ENCODE results near the gene CHRM1. TPM values are rescaled to one million over a fixed set of nuclear protein-coding genes. Genes with fewer than 3 reads are reported as not detected.
"Not testable (repeated sequence)": the region's sequence is repeated elsewhere in the genome, so short reads cannot be mapped to it uniquely, and the experiment has no call there.

The CHRM1 gene
- total RNA-seq, 1 donor from 2014 or later: not detected

DNA sequence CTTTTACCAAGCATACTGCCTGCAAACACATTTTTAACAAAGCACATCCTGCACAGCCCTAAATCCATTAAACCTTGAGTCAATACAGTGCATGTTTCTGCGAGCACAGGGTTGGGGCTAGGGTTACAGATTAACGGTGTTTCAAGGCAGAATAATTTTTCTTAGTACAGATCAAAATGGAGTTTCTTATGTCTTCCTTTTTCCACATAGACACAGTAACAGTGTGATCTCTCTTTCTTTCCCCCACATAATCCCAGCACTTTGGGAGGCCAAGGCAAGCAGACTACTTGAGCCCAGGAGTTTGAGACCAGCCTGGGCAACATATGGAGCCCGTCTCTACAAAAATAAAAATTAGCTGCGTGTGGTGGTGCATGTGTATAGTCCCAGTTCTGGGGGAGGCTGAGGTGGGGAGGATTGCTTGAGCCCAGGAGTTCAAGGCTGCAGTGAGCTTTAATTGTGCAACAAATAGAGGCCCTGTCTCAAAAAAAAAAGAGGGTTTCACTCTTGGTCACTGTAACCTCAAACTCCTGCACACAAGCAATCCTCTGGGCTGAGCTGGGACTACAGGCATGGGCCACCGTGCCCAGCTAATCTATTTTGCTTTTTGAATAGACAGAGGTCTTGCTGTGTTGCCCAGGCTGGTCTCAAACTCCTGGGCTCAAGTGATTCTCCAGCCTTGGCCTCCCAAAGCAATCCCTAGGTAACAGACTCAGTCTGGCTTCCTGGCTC lies 60.2 kb downstream of the CHRM1 start:
- DNase-seq (ENCODE audit: low spot score): no peak
- no peak overlapping the region for H3K4me3 Mint-ChIP-seq (ENCODE audit: unreplicated experiment)
- TF ChIP-seq, protein P1, sequence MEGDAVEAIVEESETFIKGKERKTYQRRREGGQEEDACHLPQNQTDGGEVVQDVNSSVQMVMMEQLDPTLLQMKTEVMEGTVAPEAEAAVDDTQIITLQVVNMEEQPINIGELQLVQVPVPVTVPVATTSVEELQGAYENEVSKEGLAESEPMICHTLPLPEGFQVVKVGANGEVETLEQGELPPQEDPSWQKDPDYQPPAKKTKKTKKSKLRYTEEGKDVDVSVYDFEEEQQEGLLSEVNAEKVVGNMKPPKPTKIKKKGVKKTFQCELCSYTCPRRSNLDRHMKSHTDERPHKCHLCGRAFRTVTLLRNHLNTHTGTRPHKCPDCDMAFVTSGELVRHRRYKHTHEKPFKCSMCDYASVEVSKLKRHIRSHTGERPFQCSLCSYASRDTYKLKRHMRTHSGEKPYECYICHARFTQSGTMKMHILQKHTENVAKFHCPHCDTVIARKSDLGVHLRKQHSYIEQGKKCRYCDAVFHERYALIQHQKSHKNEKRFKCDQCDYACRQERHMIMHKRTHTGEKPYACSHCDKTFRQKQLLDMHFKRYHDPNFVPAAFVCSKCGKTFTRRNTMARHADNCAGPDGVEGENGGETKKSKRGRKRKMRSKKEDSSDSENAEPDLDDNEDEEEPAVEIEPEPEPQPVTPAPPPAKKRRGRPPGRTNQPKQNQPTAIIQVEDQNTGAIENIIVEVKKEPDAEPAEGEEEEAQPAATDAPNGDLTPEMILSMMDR (IDR thresholded peaks at IDR 0.05; ENCODE audit: unreplicated experiment): no peak
- no peaks in the 10 kb centered on the region for H3K9me3 Mint-ChIP-seq (ENCODE audit: unreplicated experiment)
- peak overlapping the region; percentile 48 for H3K27ac Mint-ChIP-seq (ENCODE audit: unreplicated experiment)
- peaks cover 18% of the 10 kb centered on the region for H3K4me1 Mint-ChIP-seq (ENCODE audit: unreplicated experiment)
- peaks cover 10% of the 10 kb centered on the region for H3K27me3 Mint-ChIP-seq (ENCODE audit: unreplicated experiment)
- peaks cover 4% of the 10 kb centered on the region for H3K36me3 Mint-ChIP-seq (ENCODE audit: low read depth, unreplicated experiment)

DNA sequence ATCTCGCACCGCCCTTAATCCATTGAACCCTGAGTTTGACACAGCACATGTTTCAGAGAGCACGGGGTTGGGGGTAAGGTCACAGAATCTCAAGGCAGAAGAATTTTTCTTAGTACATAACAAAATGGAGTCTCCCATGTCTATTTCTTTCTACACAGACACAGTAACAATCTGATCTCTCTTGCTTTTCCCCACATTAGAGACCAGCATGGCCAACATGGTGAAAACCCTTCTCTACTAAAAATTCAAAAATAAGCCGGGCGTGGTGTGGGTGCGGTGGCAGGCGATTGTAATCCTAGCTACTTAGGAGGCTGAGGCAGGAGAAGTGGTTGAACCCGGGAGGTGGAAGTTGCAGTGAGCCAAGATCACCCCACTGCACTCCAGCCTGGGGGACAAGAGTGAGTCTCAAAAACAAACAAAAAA lies 61.9 kb downstream of the CHRM1 start:
- peaks cover 16% of the 10 kb centered on the region for H3K36me3 Mint-ChIP-seq (ENCODE audit: low read depth, unreplicated experiment)
- not testable (repeated sequence) for H3K4me3 Mint-ChIP-seq (ENCODE audit: unreplicated experiment); DNase-seq (ENCODE audit: low spot score); H3K9me3 Mint-ChIP-seq (ENCODE audit: unreplicated experiment); H3K27ac Mint-ChIP-seq (ENCODE audit: unreplicated experiment)
- H3K27me3 Mint-ChIP-seq (ENCODE audit: unreplicated experiment): peaks cover 22% of the 10 kb centered on the region
- peaks cover 33% of the 10 kb centered on the region for H3K4me1 Mint-ChIP-seq (ENCODE audit: unreplicated experiment)

Other genes starting within 250 kb of the CHRM1 start
- 4.7 TPM for gene UQCC3, start 249.7 kb downstream of the CHRM1 start, total RNA-seq (ENCODE audit: unreplicated experiment)
- 11.2 TPM for gene LBHD1, start 249.1 kb downstream of the CHRM1 start, total RNA-seq (ENCODE audit: unreplicated experiment)
- gene UBXN1, start 242.3 kb downstream of the CHRM1 start, total RNA-seq (ENCODE audit: unreplicated experiment): 137 TPM
- 0.44 TPM for gene LRRN4CL, start 231.8 kb downstream of the CHRM1 start, total RNA-seq (ENCODE audit: unreplicated experiment)
- gene BSCL2, start 213.9 kb downstream of the CHRM1 start, total RNA-seq (ENCODE audit: unreplicated experiment): 53.6 TPM
- gene GNG3, start 213.7 kb downstream of the CHRM1 start, total RNA-seq (ENCODE audit: unreplicated experiment): 1.1 TPM
- gene HNRNPUL2, start 193.9 kb downstream of the CHRM1 start, total RNA-seq (ENCODE audit: unreplicated experiment): 43.6 TPM
- 38.1 TPM for gene TTC9C, start 192.9 kb downstream of the CHRM1 start, total RNA-seq (ENCODE audit: unreplicated experiment)
- 12.7 TPM for gene ZBTB3, start 167.2 kb downstream of the CHRM1 start, total RNA-seq (ENCODE audit: unreplicated experiment)
- 93.6 TPM for gene POLR2G, start 159.8 kb downstream of the CHRM1 start, total RNA-seq (ENCODE audit: unreplicated experiment)
- gene TAF6L, start 150.0 kb downstream of the CHRM1 start, total RNA-seq (ENCODE audit: unreplicated experiment): 31.0 TPM
- 26.7 TPM for gene TMEM179B, start 134.0 kb downstream of the CHRM1 start, total RNA-seq (ENCODE audit: unreplicated experiment)
- 13.9 TPM for gene TMEM223, start 129.4 kb downstream of the CHRM1 start, total RNA-seq (ENCODE audit: unreplicated experiment)
- gene NXF1, start 115.9 kb downstream of the CHRM1 start, total RNA-seq (ENCODE audit: unreplicated experiment): 50.8 TPM
- 37.9 TPM for gene STX5, start 89.3 kb downstream of the CHRM1 start, total RNA-seq (ENCODE audit: unreplicated experiment)
- gene TEX54, start 88.5 kb downstream of the CHRM1 start, total RNA-seq (ENCODE audit: unreplicated experiment): not detected
- gene WDR74, start 81.8 kb downstream of the CHRM1 start, total RNA-seq (ENCODE audit: unreplicated experiment): 42.2 TPM
- gene SLC3A2, start 40.5 kb downstream of the CHRM1 start, total RNA-seq (ENCODE audit: unreplicated experiment): 147 TPM
- not detected for gene SLC22A6, start 63.6 kb upstream of the CHRM1 start, total RNA-seq (ENCODE audit: unreplicated experiment)
- gene SLC22A8, start 94.5 kb upstream of the CHRM1 start, total RNA-seq (ENCODE audit: unreplicated experiment): not detected
- gene SLC22A24, start 222.9 kb upstream of the CHRM1 start, total RNA-seq (ENCODE audit: unreplicated experiment): not detected